DND-41 (cell line): Measurements from ENCODE around the gene CENPP.

Experiments used
- ATAC-seq: fragments of 200-7000 bp; cut with Tn5 transposase; 3 replicates; pipeline ENCODE4 v1.9.1; 2021; ENCODE audit warnings: low read depth; ENCODE audit not compliant: insufficient read depth
- DNase-seq: peaks from one replicate; pipeline ENCODE4 v3.0.0-alpha.2; 2020
- H2AFZ ChIP-seq: 2 replicates; pipeline ENCODE4 v1.6.0; 2012; ENCODE audit warnings: low read depth, low read length
- H3K27ac ChIP-seq: 2 replicates; pipeline ENCODE4 v1.5.1; 2012; ENCODE audit warnings: low read length, inconsistent platforms
- H3K27me3 ChIP-seq: fragments of 200-600 bp; sonication (generic); 2 replicates; pipeline ENCODE4 v1.6.0; 2012; ENCODE audit warnings: low read length, mild to moderate bottlenecking, inconsistent platforms; ENCODE audit not compliant: insufficient read depth, poor library complexity
- H3K36me3 ChIP-seq: 2 replicates; pipeline ENCODE4 v1.5.1; 2012; ENCODE audit warnings: low read length, inconsistent platforms; ENCODE audit not compliant: insufficient read depth
- H3K4me1 ChIP-seq: 2 replicates; pipeline ENCODE4 v1.5.1; 2012; ENCODE audit warnings: mild to moderate bottlenecking, low read length; ENCODE audit not compliant: insufficient read depth
- H3K4me2 ChIP-seq: 2 replicates; pipeline ENCODE4 v1.6.0; 2012; ENCODE audit warnings: mild to moderate bottlenecking, moderate library complexity, low read length, inconsistent platforms; ENCODE audit not compliant: insufficient read depth
- H3K4me3 ChIP-seq, 2 experiments: fragments of 200-600 bp in 1 of 2; shearing (Covaris generic) in 1 of 2; 2 replicates each; pipeline ENCODE4 v1.5.1; 2012 to 2016; ENCODE audit warnings: inconsistent platforms in 2 of 2, low read length in 2 of 2, mild to moderate bottlenecking in 2 of 2, low read depth in 1 of 2, moderate library complexity in 1 of 2
- H3K79me2 ChIP-seq: 2 replicates; pipeline ENCODE4 v1.6.0; 2012; ENCODE audit warnings: low read length, inconsistent platforms; ENCODE audit not compliant: insufficient read depth
- H3K9ac ChIP-seq: 2 replicates; pipeline ENCODE4 v1.6.0; 2012; ENCODE audit warnings: low read depth, mild to moderate bottlenecking, inconsistent platforms, low read length, moderate library complexity
- H3K9me3 ChIP-seq: 2 replicates; pipeline ENCODE4 v1.5.1; 2012; ENCODE audit warnings: low read length, moderate library complexity, mild to moderate bottlenecking, inconsistent platforms; ENCODE audit not compliant: insufficient read depth, severe bottlenecking
- H4K20me1 ChIP-seq: 2 replicates; pipeline ENCODE4 v1.6.0; 2012; ENCODE audit warnings: low read length; ENCODE audit not compliant: insufficient read depth
- CTCF ChIP-seq: IDR thresholded peaks from 2 replicates; pipeline ENCODE4 v1.5.1; 2012; ENCODE audit warnings: borderline replicate concordance, low read length, moderate library complexity, mild to moderate bottlenecking; ENCODE audit not compliant: poor library complexity, severe bottlenecking; ENCODE audit errors: extremely low read depth
- EZH2 ChIP-seq: IDR thresholded peaks from 3 replicates; pipeline ENCODE4 v1.6.1; 2012; ENCODE audit warnings: borderline replicate concordance, low read depth, mild to moderate bottlenecking, moderate library complexity, low read length, inconsistent platforms; ENCODE audit not compliant: severe bottlenecking

Gene CENPP

GRCh38 chr9:92455217-92455616, 129.5 kb downstream of the CENPP start:
- no peaks in the 10 kb centered on the region for H3K9me3 ChIP-seq
- no peaks in the 10 kb centered on the region for H3K27me3 ChIP-seq
- H3K4me1 ChIP-seq, result no peaks in the 10 kb centered on the region
- H3K4me3 ChIP-seq, result no peak overlapping the region
- H3K9ac ChIP-seq, result no peak overlapping the region
- H2AFZ ChIP-seq, result no peak overlapping the region
- no peaks in the 10 kb centered on the region for H3K36me3 ChIP-seq
- H3K4me2 ChIP-seq, result no peak overlapping the region
- ATAC-seq, result no peak; the same call in 2 of the 3 replicates
- no peak for DNase-seq
- no peaks in the 10 kb centered on the region for H4K20me1 ChIP-seq
- TF ChIP-seq CTCF (peak; percentile 51), EZH2 (no peak)
- no peaks in the 10 kb centered on the region for H3K79me2 ChIP-seq
- no peak overlapping the region for H3K27ac ChIP-seq

GRCh38 chr9:92457576-92457975, 131.8 kb downstream of the CENPP start:
- H3K9me3 ChIP-seq, result no peaks in the 10 kb centered on the region
- H3K9ac ChIP-seq, result no peak overlapping the region
- H4K20me1 ChIP-seq, result no peaks in the 10 kb centered on the region
- H3K36me3 ChIP-seq, result no peaks in the 10 kb centered on the region
- no peaks in the 10 kb centered on the region for H3K4me1 ChIP-seq
- H3K27me3 ChIP-seq, result no peaks in the 10 kb centered on the region
- H3K27ac ChIP-seq, result no peak overlapping the region
- ATAC-seq (no peak), DNase-seq (no peak)
- no peak overlapping the region for H3K4me2 ChIP-seq
- H3K79me2 ChIP-seq, result no peaks in the 10 kb centered on the region
- TF ChIP-seq CTCF (no peak), EZH2 (no peak)
- no peak overlapping the region for H2AFZ ChIP-seq
- H3K4me3 ChIP-seq, result no peak overlapping the region

GRCh38 chr9:92463387-92463786, 137.6 kb downstream of the CENPP start:
- no peak overlapping the region for H3K4me2 ChIP-seq
- no peak overlapping the region for H3K27ac ChIP-seq
- TF ChIP-seq CTCF, result no peak
- TF ChIP-seq EZH2, result no peak
- DNase-seq (no peak), ATAC-seq (no peak)
- H3K27me3 ChIP-seq, result no peaks in the 10 kb centered on the region
- no peak overlapping the region for H2AFZ ChIP-seq
- no peak overlapping the region for H3K9ac ChIP-seq
- H3K36me3 ChIP-seq, result no peaks in the 10 kb centered on the region
- H3K4me3 ChIP-seq, result no peak overlapping the region
- no peaks in the 10 kb centered on the region; the same call in 1 of the 2 replicates for H4K20me1 ChIP-seq
- H3K9me3 ChIP-seq, result no peaks in the 10 kb centered on the region
- no peaks in the 10 kb centered on the region for H3K79me2 ChIP-seq
- H3K4me1 ChIP-seq, result no peaks in the 10 kb centered on the region

- Histone ChIP-seq H4K20me1 (no peaks in the 10 kb centered on the region; the same call in 1 of the 2 replicates), H3K36me3 (no peaks in the 10 kb centered on the region), H3K4me2 (no peak overlapping the region), H2AFZ (no peak overlapping the region), H3K27me3 (no peaks in the 10 kb centered on the region), H3K79me2 (no peaks in the 10 kb centered on the region), H3K9ac (no peak overlapping the region), H3K4me3 (no peak overlapping the region), H3K27ac (no peak overlapping the region), H3K9me3 (no peaks in the 10 kb centered on the region), H3K4me1 (no peaks in the 10 kb centered on the region)
- ATAC-seq (no peak), DNase-seq (no peak)
- no peak for TF ChIP-seq CTCF
- TF ChIP-seq EZH2, result no peak
Observed at GRCh38 chr9:92463984-92464383, 138.2 kb downstream of the CENPP start.
